Islet of Langerhans (tissue), 1 donor: ENCODE measurements around the gene LSM10.

Experiments
- FAIRE-seq: peaks from one replicate; lab custom pipeline; 2011; peaks lifted over from hg19 to GRCh38; lab: Jason Lieb, UNC

LSM10 gene

DNA sequence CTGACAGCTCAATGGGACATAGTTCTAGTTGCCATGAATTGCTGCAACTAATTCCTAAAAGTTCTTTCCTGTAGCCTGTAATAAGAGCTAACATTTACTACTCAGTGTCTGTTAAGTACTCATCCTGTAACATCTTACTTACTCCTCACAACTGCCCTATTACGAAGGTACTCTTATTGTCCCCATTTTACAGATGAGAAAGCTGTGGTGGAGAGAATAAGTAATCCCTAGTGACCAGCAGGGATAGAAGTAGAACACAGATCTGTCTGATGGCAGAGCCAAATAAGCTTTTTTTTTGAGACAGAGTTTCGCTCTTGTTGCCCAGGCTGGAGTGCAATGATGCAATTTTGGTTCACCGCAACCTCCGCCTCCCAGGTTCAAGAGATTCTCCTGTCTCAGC, 15.0 kb downstream of the LSM10 start:
- FAIRE-seq, result no peak

- no peak for FAIRE-seq
These were observed 15.5 kb downstream of the LSM10 start for GRCh38 chr1:36382231-36382630.

DNA sequence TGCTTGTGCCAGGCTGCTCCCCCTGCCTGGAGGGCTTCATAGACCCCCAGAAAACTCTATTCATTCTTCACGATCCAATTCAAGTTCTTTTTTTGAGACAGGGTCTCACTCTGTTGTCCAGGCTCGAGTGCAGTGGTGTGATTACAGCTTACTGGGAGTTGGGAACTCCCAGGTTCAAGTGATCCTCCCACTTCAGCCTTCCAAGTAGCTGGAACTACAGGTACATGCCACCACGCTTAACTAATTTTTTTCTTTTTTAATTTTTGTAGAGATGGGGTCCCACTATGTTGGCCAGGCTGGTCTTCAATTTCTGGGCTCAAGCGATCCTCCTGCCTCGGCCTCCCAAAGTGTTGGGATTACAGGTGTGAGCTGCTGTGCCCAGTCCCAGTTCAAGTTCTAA, 16.3 kb downstream of the LSM10 start:
- no peak for FAIRE-seq

- FAIRE-seq, result no peak
These were observed 16.9 kb downstream of the LSM10 start for GRCh38 chr1:36380782-36381181.

GRCh38 chr1:36380143-36380619, 17.5 kb downstream of the LSM10 start:
- FAIRE-seq, result no peak

GRCh38 chr1:36377791-36378492, 19.8 kb downstream of the LSM10 start:
- FAIRE-seq, result no peak

DNA sequence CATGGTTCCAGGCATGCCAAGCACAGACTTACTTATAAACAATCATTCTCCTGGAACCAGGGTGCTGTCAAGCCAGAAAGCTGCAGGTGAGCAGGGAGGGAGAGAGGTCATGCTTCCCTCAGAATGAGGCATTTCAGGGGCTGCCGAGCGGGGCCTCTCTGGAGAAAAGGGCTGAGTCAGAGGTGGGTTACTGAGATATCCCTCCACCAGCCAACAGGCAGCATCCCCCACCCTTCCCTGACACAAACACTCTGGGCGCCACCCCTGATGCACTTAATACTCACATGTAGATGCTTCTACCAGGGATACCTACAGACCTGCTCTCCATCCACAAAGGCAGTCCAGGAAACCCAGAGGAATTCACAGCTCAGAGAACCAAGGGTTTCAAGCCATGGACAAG, 25.1 kb downstream of the LSM10 start:
- FAIRE-seq, result no peak

DNA sequence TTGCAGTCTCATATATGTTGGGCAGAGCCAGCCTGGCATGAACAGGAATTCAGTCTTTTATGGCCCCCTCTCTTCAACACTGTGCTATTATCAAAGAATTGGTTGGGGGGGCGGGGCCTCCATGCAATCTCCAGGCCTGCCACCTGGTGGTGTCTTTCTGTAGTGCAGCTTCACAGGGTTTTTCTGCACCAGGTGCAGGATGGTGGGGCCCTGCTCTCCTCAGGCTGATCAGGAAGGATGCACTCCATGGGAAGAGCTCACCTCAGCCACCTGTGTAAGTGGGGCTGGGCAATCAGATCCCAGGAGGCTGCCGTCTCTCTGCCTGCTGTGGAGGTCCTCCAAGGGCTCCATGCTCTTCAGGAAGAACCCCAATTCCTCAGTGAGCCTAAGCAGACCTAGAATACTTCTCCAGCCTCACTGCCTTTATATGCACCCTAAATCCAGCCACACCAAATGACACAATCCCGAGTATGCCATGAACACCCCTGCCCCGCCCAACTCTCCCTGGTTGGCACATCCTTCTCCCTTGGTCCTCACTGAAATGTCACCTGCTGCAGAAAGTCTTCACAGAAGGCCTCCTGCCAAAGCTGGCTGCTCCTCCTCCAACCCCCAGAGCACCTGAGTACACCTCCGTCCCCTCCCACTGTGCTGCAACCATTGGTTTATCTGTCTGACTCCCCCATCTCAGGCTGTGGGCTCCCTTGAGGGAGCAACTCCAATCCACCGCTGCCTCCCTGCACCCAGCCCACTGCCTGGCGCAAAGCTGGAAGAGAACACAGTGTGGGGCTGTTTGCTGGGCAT, 28.4 kb downstream of the LSM10 start:
- no peak for FAIRE-seq

DNA sequence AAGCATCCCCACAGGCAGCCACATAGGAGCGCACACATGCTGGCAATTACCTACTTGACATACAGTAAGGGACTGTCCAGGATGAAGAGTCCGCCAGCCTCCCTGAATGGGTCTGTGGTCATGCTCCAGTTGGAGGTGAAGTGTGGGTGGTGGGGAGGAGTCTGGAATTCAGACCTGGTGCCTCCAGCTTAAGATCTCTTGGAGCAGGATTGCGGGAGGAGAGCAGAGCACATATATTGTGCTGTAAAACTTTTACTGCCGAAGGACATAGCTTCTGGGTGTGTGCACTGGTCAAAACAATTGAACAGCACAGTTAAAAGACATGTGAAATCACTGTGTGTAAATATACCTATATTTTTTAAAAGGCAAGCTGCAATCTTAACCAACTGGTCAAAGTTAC, 29.9 kb downstream of the LSM10 start:
- no peak for FAIRE-seq

DNA sequence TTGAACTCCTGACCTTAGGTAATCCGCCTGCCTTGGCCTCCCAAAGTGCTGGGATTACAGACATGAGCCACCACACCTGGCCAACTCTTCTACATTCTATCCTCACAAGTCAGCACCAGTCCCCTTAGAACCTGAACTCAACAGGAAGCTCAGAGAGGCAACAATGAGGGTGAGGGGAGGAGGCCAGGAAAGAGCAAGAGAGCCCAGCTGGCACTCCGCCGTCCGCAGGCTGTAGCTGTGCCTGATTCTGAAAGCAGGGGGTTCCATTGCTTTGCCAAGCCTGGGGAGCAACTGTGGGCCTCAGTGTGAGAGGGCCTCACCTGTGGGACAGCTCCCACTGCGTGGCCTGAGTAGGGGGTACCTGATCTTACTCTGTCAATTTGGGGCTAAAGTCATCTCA, 30.6 kb downstream of the LSM10 start:
- FAIRE-seq, result no peak

DNA sequence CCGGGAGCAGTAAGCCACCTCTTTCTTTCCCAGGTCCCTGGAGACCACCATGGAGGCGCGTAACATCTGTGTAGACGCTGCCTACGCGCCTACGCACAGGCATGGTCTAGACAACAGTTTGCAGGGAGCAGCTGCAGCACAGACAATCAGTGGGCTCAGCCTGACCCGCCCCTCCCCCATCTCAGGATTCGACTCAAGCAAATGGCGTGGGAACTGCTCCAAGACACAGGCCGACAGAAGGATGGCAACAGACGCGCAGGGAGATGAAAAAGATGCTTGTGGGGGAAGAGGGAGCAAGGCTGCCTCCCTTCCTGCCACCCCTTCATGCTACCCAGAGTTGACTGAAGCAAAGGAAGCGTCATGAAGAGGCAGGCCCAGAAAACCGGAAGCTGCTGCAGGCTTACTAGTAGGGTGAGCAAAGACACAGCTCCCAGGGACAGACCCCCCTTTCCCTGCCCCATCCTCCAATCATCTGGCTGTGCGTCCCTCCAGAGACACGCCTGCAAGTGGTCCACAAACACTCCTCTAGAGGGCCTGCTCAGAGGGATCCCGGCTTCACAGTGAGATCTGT, 31.5 kb downstream of the LSM10 start:
- no peak for FAIRE-seq

- FAIRE-seq, result no peak
These were observed 32.3 kb downstream of the LSM10 start for GRCh38 chr1:36365381-36365780.

GRCh38 chr1:36359911-36360550, 37.7 kb downstream of the LSM10 start:
- no peak for FAIRE-seq

- FAIRE-seq, result no peak
These were observed 38.3 kb downstream of the LSM10 start for GRCh38 chr1:36359383-36359782.

DNA sequence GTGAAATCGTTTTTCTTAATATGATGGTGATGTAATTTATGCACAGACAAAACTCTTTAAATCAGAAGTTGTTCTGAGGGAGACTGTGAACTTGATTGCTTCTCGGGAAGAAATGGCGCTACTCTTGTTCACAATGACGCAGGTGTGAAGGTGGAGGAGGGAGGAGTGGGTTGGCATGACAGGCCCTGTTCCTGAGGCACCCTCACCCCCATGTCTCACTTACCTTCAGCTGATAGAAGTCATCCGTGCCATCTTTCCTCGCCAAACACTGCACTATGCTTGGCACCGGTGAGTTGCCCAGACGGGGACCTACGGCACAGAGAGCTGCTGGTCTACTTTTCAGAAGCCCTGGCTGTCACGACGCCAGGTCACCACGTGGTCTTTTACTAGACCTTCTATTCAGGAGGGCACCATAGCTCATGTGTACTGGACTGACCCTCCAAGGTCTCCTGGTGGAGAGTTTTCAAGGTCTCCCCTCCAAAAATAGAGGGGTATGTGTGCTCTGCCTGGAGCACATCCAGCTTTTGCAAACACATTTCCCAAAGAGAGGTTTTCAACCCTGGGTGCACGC, 39.1 kb downstream of the LSM10 start:
- no peak for FAIRE-seq

DNA sequence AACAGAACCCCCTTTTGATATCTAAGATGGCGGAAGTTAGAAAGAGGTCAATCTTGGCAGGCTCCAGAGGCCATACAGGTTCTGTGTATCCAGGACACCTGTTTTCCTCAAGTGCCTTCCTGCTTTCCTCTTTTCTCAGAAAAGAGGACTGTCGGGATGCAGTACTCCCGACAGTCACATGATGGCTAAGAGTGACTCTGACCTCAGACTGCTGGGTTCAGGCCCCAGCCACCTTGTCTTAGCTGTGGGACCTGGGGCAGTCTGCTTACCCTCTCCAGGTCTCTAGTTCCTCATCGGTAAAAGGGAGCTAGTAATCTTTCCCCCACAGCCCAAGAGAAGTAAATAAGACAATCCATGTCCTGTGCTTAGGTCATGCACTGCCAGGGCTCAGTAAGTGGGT, 41.9 kb downstream of the LSM10 start:
- FAIRE-seq, result no peak

DNA sequence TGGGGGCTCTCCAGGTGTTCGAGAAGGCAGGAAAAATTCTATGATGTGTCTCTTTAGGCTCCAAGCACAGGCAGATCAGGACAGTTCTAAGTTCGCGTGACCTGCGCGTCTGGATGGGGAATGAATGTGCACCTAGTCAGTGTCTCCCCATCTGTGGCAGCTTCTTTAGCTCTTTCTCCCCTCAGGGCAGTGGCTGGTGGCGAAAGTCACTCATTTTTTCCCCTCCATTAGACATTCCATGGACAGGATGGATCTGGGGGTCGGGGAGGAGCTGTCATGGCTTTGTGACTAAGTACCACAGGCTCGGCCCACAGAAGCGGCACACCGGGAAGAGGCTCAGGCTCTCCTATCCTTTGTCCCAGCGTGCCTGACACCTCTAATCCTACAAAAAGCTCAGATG, 43.2 kb downstream of the LSM10 start:
- FAIRE-seq, result no peak

GRCh38 chr1:36352910-36353878, 44.5 kb downstream of the LSM10 start:
- no peak for FAIRE-seq

DNA sequence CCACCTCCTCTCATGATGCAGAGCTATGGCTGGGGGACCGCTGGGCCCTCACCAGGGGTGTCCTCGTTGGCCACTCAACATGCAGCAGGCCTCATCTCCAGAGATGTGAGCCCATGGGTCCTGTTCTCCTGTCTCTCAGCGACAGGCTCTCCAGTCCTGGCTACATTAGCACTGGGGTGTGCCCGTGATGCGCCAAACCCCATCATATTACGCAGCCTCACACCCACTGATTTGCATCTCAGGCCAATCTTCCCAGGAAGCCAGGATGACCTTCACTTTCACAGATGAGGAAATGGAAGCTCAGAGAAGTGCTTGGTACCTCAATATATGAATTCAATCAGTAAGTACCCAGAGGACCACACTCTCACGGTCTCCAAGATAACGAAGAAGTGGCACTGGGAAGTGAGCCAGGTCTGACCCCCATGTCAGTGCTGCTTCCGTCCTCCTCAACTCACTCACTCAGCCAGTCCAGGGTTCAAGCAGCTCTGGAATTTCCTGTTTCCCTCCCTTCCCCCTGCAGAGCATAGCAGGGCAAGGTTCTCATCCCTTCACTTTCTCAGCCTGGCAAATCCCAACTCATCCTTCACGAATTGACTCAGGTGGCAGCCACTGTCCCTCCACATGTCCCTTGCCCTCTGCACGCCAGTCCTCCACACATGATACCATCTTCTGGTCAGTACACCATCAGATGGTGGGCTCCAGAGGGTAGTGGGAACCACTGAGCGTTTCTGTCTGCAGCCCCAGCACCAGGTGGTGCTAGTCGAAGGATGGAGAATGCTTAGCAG, 45.4 kb downstream of the LSM10 start:
- FAIRE-seq, result no peak

DNA sequence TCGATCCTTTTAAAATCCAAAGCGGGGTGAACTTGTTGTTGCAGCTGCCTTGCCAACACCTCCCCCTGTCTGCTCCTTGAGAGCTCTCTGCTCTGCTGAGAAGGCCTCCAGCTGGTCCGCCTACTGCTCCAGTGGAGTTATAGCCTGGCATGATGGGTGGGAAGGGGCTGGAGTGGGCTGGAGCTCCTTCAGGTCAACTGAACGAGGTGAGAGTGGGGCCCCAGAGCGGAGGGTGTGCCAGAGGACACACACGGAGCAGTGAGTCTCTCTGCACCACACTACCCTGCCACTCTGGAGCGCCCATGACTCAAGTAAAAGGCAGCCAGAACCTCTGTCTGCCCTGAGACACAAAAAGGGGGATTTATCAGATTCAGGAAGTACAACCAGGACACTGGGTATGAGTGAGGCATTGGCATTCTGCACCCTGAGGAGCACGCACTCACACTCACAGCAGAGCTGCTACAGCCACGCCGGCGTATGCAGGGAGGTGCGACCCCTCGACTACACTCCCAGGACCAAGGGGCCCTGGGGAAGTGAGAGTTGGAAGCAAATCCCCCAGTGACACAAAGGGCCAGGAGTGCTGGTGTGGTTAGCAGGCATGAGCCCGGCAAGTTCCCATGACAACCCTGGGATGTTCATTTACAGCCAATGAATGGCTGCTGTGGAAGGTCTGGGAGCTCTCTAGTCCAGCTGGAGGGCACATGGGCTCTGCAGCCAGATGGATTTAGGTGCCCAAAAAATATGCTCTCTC, 46.3 kb downstream of the LSM10 start:
- FAIRE-seq, result no peak
